GM23248 (cell line): Measurements from ENCODE around the gene NID2. TPM values are rescaled to one million over a fixed set of nuclear protein-coding genes. Genes with fewer than 3 reads are reported as not detected.

Experiments used
- DNase-seq: peaks from one replicate; pipeline ENCODE4 v3.0.0-alpha.2; 2015
- H2AFZ ChIP-seq: fragments of 200-600 bp; sonication (generic); 2 replicates; pipeline ENCODE4 v1.6.1; 2016; ENCODE audit warnings: antibody characterized with exemption
- H3F3A ChIP-seq: fragments of 200-600 bp; sonication (generic); 2 replicates; pipeline ENCODE4 v1.6.1; 2016; ENCODE audit warnings: mild to moderate bottlenecking, antibody characterized with exemption, mixed run types; ENCODE audit not compliant: insufficient read depth
- H3K27ac ChIP-seq: fragments of 200-600 bp; sonication (generic); 2 replicates; pipeline ENCODE4 v1.5.1; 2016; ENCODE audit warnings: mild to moderate bottlenecking
- H3K27me3 ChIP-seq: fragments of 200-600 bp; sonication (generic); replicated peaks from 2 replicates; pipeline ENCODE4 v1.6.1; 2016; ENCODE audit warnings: mild to moderate bottlenecking; ENCODE audit not compliant: insufficient read depth
- H3K36me3 ChIP-seq: fragments of 200-600 bp; sonication (generic); 2 replicates; pipeline ENCODE4 v1.6.1; 2016; ENCODE audit warnings: low read depth, mild to moderate bottlenecking
- H3K4me1 ChIP-seq: fragments of 200-600 bp; sonication (generic); 2 replicates; pipeline ENCODE4 v1.6.1; 2016; ENCODE audit warnings: mild to moderate bottlenecking; ENCODE audit not compliant: insufficient read depth
- H3K4me2 ChIP-seq: fragments of 200-600 bp; sonication (generic); one replicate; pipeline ENCODE4 v1.6.1; 2016; ENCODE audit warnings: mild to moderate bottlenecking; ENCODE audit not compliant: unreplicated experiment
- H3K4me3 ChIP-seq: fragments of 200-600 bp; sonication (generic); 2 replicates; pipeline ENCODE4 v1.5.1; 2016; ENCODE audit warnings: mild to moderate bottlenecking
- H3K79me2 ChIP-seq: fragments of 200-600 bp; sonication (generic); 2 replicates; pipeline ENCODE4 v1.6.1; 2016; ENCODE audit warnings: mild to moderate bottlenecking; ENCODE audit not compliant: insufficient read depth
- H3K9ac ChIP-seq: fragments of 200-600 bp; sonication (generic); 2 replicates; pipeline ENCODE4 v1.6.1; 2016; ENCODE audit warnings: mild to moderate bottlenecking
- H3K9me2 ChIP-seq: fragments of 200-600 bp; sonication (generic); 2 replicates; pipeline ENCODE4 v1.6.1; 2016; ENCODE audit warnings: mixed run types, mild to moderate bottlenecking, moderate library complexity; ENCODE audit not compliant: insufficient read depth
- H3K9me3 ChIP-seq: fragments of 200-600 bp; sonication (generic); one replicate; pipeline ENCODE4 v1.6.1; 2017; ENCODE audit warnings: low read depth
- H4K20me1 ChIP-seq: fragments of 200-600 bp; sonication (generic); 2 replicates; pipeline ENCODE4 v1.6.0; 2016; ENCODE audit not compliant: insufficient read depth
- EZH2 ChIP-seq: fragments of 200-600 bp; sonication (generic); IDR thresholded peaks from 2 replicates; pipeline ENCODE4 v1.6.1; 2018; ENCODE audit warnings: antibody characterized with exemption, mild to moderate bottlenecking; ENCODE audit not compliant: insufficient read depth, poor library complexity, severe bottlenecking
- EZH2phosphoT487 ChIP-seq: fragments of 200-600 bp; sonication (generic); IDR thresholded peaks from 2 replicates; pipeline ENCODE4 v1.6.1; 2018; ENCODE audit warnings: antibody characterized with exemption, moderate library complexity, mild to moderate bottlenecking, low read depth; ENCODE audit not compliant: insufficient read depth
- WGBS, 2 experiments: methylation state at CpG; one replicate each; pipeline ENCODE4 v1.1.6; 2015 to 2017; ENCODE audit warnings: low lambda C conversion rate in 2 of 2, low coverage in 1 of 2; ENCODE audit errors: missing lambda C conversion rate in 2 of 2; 5-methylcytosine and 5-hydroxymethylcytosine counted together
- in situ Hi-C: fragments of 300-500 bp; cut with MboI; formaldehyde crosslinking; loops from 2 replicates; pipeline ENCODE4 v1.15.0; 2020
- polyA plus RNA-seq: library from polyadenylated mRNA; unstranded; fragments of >200 nt; fragmentation: Nextera tagmentation; extraction: Ambion mirVana; gene quantifications from 2 replicates; pipeline ENCODE4 v1.2.1, GENCODE V29; 2016
- total RNA-seq: library from RNA; depleted of rRNA; stranded (reverse); fragments of >200 nt; shearing (Covaris generic); gene quantifications from 2 replicates; pipeline ENCODE4 v1.2.3, GENCODE V29; 2014

NID2 gene
- total and polyA plus RNA-seq, 2 experiments from 2014 or later = 39.8 to 59.8 TPM

DNA sequence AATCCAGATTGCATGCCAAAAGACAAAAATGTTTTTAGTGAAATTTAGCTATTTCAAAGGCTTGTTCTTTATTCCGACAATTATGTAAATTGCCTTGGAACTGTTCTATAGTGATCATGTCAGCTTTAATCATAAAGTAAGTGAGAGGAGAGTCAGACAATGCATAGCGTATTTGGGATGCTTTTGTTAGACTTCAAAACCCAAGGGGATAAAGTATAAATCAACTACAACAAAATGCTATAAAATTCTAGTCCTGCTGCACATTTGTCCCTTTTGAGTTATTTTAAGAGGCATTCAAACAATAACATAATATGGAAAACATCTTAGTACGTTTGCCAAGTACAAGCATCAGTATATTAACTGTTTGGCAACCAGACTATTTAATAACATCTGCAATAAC is 68.2 kb downstream of the NID2 start:
- Histone ChIP-seq H3K27ac (peak overlapping the region; percentile 89), H3K9me3 (no peaks in the 10 kb centered on the region), H3K79me2 (peaks cover 30% of the 10 kb centered on the region), H3K4me2 (peak overlapping the region; percentile 63), H3K9ac (peak overlapping the region; percentile 60; the same call in 1 of the 2 replicates), H3F3A (peaks cover 60% of the 10 kb centered on the region), H3K27me3 (no peaks in the 10 kb centered on the region), H4K20me1 (no peaks in the 10 kb centered on the region), H3K36me3 (peaks cover 54% of the 10 kb centered on the region), H3K9me2 (no peaks in the 10 kb centered on the region), H2AFZ (no peak overlapping the region), H3K4me1 (peaks cover 32% of the 10 kb centered on the region), H3K4me3 (no peak overlapping the region)
- in situ Hi-C loops = loop anchor here (10.0 kb wide), 1 partner anchor 274 kb away; no protein-coding TSS in a partner anchor
- DNase-seq = no peak
- WGBS, 2 experiments = 90 to 94% methylated on average over 3 of the region's 3 CpGs
- no peak for TF ChIP-seq EZH2
- TF ChIP-seq EZH2phosphoT487 = no peak

DNA sequence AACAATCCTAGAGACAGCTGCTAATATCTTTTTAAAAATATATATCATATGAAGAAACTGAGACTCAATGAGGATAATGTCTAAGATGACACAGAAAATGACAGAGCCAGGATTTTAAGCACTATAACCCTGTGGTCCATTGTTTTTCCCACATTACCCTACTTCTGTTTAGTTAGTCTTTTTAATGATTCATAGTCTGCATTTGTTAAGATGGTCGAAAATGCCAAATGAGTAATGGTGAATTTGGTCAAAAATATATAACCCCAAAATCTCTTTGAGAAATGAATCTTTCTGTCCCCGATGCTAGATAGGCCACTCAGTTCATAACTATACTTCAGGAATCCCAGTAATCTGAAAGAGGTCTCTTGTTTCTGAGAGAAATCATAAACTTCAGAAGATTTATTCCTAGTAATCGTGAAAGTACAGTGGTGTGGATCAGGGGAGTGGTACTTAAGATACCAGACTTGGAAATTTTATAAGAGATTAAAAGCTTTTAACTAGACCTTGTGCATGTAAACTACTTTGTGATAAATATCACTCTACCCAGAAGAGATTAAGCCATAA is 68.8 kb downstream of the NID2 start:
- TF ChIP-seq EZH2phosphoT487 = no peak
- TF ChIP-seq EZH2 = no peak
- H3K9ac ChIP-seq = peak overlapping the region; percentile 60
- peak overlapping the region; percentile 46 for H2AFZ ChIP-seq
- in situ Hi-C loops = loop anchor here (10.0 kb wide), 1 partner anchor 275 kb away; no protein-coding TSS in a partner anchor
- no peaks in the 10 kb centered on the region for H3K27me3 ChIP-seq
- no peaks in the 10 kb centered on the region for H4K20me1 ChIP-seq
- H3K9me2 ChIP-seq = no peaks in the 10 kb centered on the region
- peaks cover 36% of the 10 kb centered on the region for H3K79me2 ChIP-seq
- H3K4me1 ChIP-seq = peaks cover 32% of the 10 kb centered on the region
- H3K4me2 ChIP-seq = peak overlapping the region; percentile 63
- H3K36me3 ChIP-seq = peaks cover 48% of the 10 kb centered on the region
- 18% methylated on average over 3 of the region's 3 CpGs for WGBS, 2 experiments
- no peak overlapping the region for H3K4me3 ChIP-seq
- H3K27ac ChIP-seq = peak overlapping the region; percentile 89
- H3K9me3 ChIP-seq = no peaks in the 10 kb centered on the region
- peaks cover 66% of the 10 kb centered on the region for H3F3A ChIP-seq
- DNase-seq = peak; percentile 73

DNA sequence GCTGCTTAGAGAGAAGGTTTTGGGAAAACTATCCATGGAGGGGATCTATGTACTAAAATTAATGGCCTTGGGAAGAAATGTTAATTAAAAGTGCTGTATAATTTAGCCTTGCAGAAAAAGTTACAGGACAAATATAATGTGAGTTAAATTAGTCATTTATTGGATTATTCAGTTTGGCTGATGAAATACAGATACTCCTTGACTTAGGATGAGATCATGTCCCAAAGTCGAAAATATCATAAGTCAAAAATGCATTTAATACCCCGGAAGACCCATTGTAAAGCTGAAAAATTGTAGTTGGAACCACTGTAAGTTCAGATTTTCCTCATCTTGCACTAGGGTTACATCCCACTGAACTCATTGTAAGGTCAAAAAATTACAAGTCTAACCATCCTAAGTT is 69.8 kb downstream of the NID2 start:
- 0 to 2% methylated on average over 2 of the region's 2 CpGs for WGBS, 2 experiments
- peak overlapping the region; percentile 54 for H2AFZ ChIP-seq
- in situ Hi-C loops = loop anchor here (5.0 kb wide), 1 partner anchor 133 kb away; no protein-coding TSS in a partner anchor
- H3K4me3 ChIP-seq = peak overlapping the region; percentile 31
- H3K9me2 ChIP-seq = no peaks in the 10 kb centered on the region
- H3K9me3 ChIP-seq = no peaks in the 10 kb centered on the region
- no peaks in the 10 kb centered on the region for H4K20me1 ChIP-seq
- peaks cover 43% of the 10 kb centered on the region for H3K79me2 ChIP-seq
- peak overlapping the region; percentile 63 for H3K4me2 ChIP-seq
- peaks cover 60% of the 10 kb centered on the region for H3F3A ChIP-seq
- no peaks in the 10 kb centered on the region for H3K27me3 ChIP-seq
- peak; percentile 66 for DNase-seq
- TF ChIP-seq EZH2phosphoT487 = no peak
- TF ChIP-seq EZH2 = no peak
- H3K9ac ChIP-seq = peak overlapping the region; percentile 60
- peaks cover 32% of the 10 kb centered on the region for H3K4me1 ChIP-seq
- peaks cover 38% of the 10 kb centered on the region for H3K36me3 ChIP-seq
- peak overlapping the region; percentile 89 for H3K27ac ChIP-seq

DNA sequence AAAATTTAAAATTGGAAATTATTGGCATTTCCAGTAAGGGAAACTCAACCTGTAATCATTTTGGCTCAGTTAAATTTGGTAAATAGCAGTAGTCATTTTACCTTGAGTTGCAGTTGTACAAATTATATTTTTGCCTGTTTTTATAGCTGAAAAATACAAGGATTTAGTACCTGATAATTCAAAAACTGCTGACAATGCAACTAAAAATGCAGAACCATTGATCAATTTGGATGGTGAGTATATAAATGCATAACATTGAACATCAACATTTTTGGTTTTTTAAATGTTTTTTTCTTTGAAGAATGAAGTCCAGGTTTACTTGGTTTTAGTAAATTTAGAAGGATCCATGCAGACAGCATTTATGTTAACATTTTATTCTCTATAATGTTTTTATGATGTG is 70.5 kb downstream of the NID2 start:
- no peaks in the 10 kb centered on the region for H3K27me3 ChIP-seq
- H3K9ac ChIP-seq = peak overlapping the region; percentile 60
- peaks cover 62% of the 10 kb centered on the region for H3F3A ChIP-seq
- peaks cover 50% of the 10 kb centered on the region for H3K79me2 ChIP-seq
- H3K4me3 ChIP-seq = no peak overlapping the region
- peaks cover 32% of the 10 kb centered on the region for H3K4me1 ChIP-seq
- H3K36me3 ChIP-seq = peaks cover 36% of the 10 kb centered on the region
- no peaks in the 10 kb centered on the region for H3K9me2 ChIP-seq
- H3K27ac ChIP-seq = peak overlapping the region; percentile 89
- TF ChIP-seq EZH2phosphoT487 (no peak), EZH2 (no peak)
- H3K4me2 ChIP-seq = peak overlapping the region; percentile 63
- H2AFZ ChIP-seq = no peak overlapping the region
- no peaks in the 10 kb centered on the region for H4K20me1 ChIP-seq
- H3K9me3 ChIP-seq = no peaks in the 10 kb centered on the region
- DNase-seq = no peak
- in situ Hi-C loops = loop anchor here (5.0 kb wide), 1 partner anchor 134 kb away; no protein-coding TSS in a partner anchor
